HEK293 (cell line): ENCODE measurements around the gene ACAA1.

Experiments
- ATF2 ChIP-seq: fragments of 450-650 bp; formaldehyde crosslinking; IDR thresholded peaks from 2 replicates; pipeline ENCODE4 v1.5.1; 2016; ENCODE audit warnings: missing biosample characterization, missing genetic modification characterization, low read depth
- CTCF ChIP-seq: fragments of 450-650 bp; formaldehyde crosslinking; IDR thresholded peaks from 2 replicates; pipeline ENCODE4 v1.5.1; 2016; ENCODE audit warnings: missing biosample characterization, missing genetic modification characterization
- HOXA7 ChIP-seq: sonication (generic); formaldehyde crosslinking; IDR thresholded peaks from 2 replicates; pipeline ENCODE4 v1.8.1; 2022; ENCODE audit warnings: missing genetic modification reagents, borderline replicate concordance
- PBX3 ChIP-seq: sonication (generic); formaldehyde crosslinking; IDR thresholded peaks from 2 replicates; pipeline ENCODE4 v1.8.1; 2022; ENCODE audit warnings: mild to moderate bottlenecking, moderate library complexity, missing genetic modification reagents
- REST ChIP-seq: fragments of 450-650 bp; formaldehyde crosslinking; IDR thresholded peaks from 2 replicates; pipeline ENCODE4 v1.5.1; 2016; ENCODE audit warnings: missing biosample characterization, missing genetic modification characterization
- SETDB1 ChIP-seq: IDR thresholded peaks from one replicate; pipeline ENCODE4 v1.6.1; 2017; ENCODE audit warnings: mild to moderate bottlenecking, low read length, moderate library complexity, mixed read lengths; ENCODE audit not compliant: insufficient read length
- ZNF24 ChIP-seq: fragments of 450-650 bp; formaldehyde crosslinking; IDR thresholded peaks from 2 replicates; pipeline ENCODE4 v1.5.1; 2016; ENCODE audit warnings: missing biosample characterization, missing genetic modification characterization
- ZNF513 ChIP-seq: fragments of 450-650 bp; IDR thresholded peaks from 2 replicates; pipeline ENCODE4 v1.5.1; 2018; ENCODE audit warnings: missing biosample characterization, missing genetic modification characterization
- ZNF623 ChIP-seq: fragments of 450-650 bp; formaldehyde crosslinking; IDR thresholded peaks from 2 replicates; pipeline ENCODE4 v1.5.1; 2016; ENCODE audit warnings: missing biosample characterization, missing genetic modification characterization
- ZNF692 ChIP-seq: fragments of 450-650 bp; formaldehyde crosslinking; IDR thresholded peaks from 2 replicates; pipeline ENCODE4 v1.5.1; 2016; ENCODE audit warnings: missing biosample characterization, missing genetic modification characterization
- ZNF76 ChIP-seq: fragments of 450-650 bp; formaldehyde crosslinking; IDR thresholded peaks from 2 replicates; pipeline ENCODE4; 2016; ENCODE audit warnings: low read depth, missing biosample characterization, missing genetic modification characterization, borderline replicate concordance
- ZNF768 ChIP-seq: fragments of 450-650 bp; formaldehyde crosslinking; IDR thresholded peaks from 2 replicates; pipeline ENCODE4 v1.5.1; 2018; ENCODE audit warnings: missing biosample characterization, mild to moderate bottlenecking, missing genetic modification characterization

GRCh38 chr3:38163841-38164642, 27.1 kb upstream of the ACAA1 start:
- TF ChIP-seq ZNF768 (tag by site-specific recombination), result no peak
- TF ChIP-seq ZNF692 (tag by site-specific recombination), result no peak
- TF ChIP-seq ZNF76 (tag by site-specific recombination), result no peak
- no peak for TF ChIP-seq ZNF513 (tag by site-specific recombination)
- TF ChIP-seq CTCF, result no peak
- no peak for TF ChIP-seq HOXA7
- TF ChIP-seq SETDB1, result no peak
- TF ChIP-seq ZNF623 (tag by site-specific recombination), result no peak
- no peak for TF ChIP-seq ZNF24
- no peak for TF ChIP-seq REST (tag by site-specific recombination)
- no peak for TF ChIP-seq ATF2
- no peak for TF ChIP-seq PBX3 (CRISPR knock-in tag)
